Endothelial cell of umbilical vein (primary cell): ENCODE measurements around the gene XDH. TPM values are rescaled to one million over a fixed set of nuclear protein-coding genes. Genes with fewer than 3 reads are reported as not detected.

Experiments used
- BruUV-seq: library from RNA; stranded (reverse); fragments of 400-500 nt; replicated peaks from 2 replicates; lab custom pipeline; 2021; lab: Mats Ljungman, UMichigan
- CTCF ChIA-PET: fragments of 300-600, 350-600 bp; sonication (Branson Sonifier 250); formaldehyde crosslinking; loops from one replicate; lab custom pipeline; 2021; ENCODE audit warnings: antibody characterized with exemption, inconsistent platforms; lab: Charles Lee
- POLR2A ChIA-PET: fragments of 300-600, 350-600 bp; sonication (Branson Sonifier 250); formaldehyde crosslinking; loops from one replicate; lab custom pipeline; 2021; ENCODE audit warnings: antibody characterized with exemption, inconsistent platforms; lab: Charles Lee
- DNase-seq: peaks from one replicate; pipeline ENCODE4 v3.0.0-alpha.2; 2011; ENCODE audit warnings: low read depth, low spot score
- FAIRE-seq: peaks from 2 replicates; lab custom pipeline; 2011; peaks lifted over from hg19 to GRCh38; lab: Jason Lieb, UNC
- H2AFZ ChIP-seq: 2 replicates; pipeline ENCODE4 v1.6.0; 2012; ENCODE audit warnings: low read depth, low read length, control low read depth, inconsistent platforms
- H3K27ac ChIP-seq: 2 replicates; pipeline ENCODE4 v1.5.1; 2011; ENCODE audit warnings: low read depth, mild to moderate bottlenecking, control low read depth, low read length, moderate library complexity; ENCODE audit not compliant: insufficient read depth
- H3K27me3 ChIP-seq, 2 experiments: 2 replicates each; pipeline versions ENCODE4 v1.6.0 to v1.6.1; 2011; ENCODE audit warnings: low read length in 2 of 2, mixed read lengths in 1 of 2; ENCODE audit not compliant: control insufficient read depth in 2 of 2, insufficient read depth in 2 of 2
- H3K36me3 ChIP-seq, 2 experiments: 2 replicates in 1 of 2; 3 replicates in 1 of 2; pipeline ENCODE4 v1.5.1; 2011; ENCODE audit warnings: low read length in 2 of 2, mild to moderate bottlenecking in 1 of 2, moderate library complexity in 1 of 2; ENCODE audit not compliant: control insufficient read depth in 2 of 2, insufficient read depth in 2 of 2; ENCODE audit errors: extremely low read depth in 1 of 2
- H3K4me1 ChIP-seq: 3 replicates; pipeline ENCODE4 v1.5.1; 2011; ENCODE audit warnings: mild to moderate bottlenecking, low read length; ENCODE audit not compliant: control insufficient read depth, insufficient read depth; ENCODE audit errors: extremely low read depth
- H3K4me2 ChIP-seq: 2 replicates; pipeline ENCODE4 v1.6.1; 2011; ENCODE audit warnings: low read length, control low read depth, mixed read lengths; ENCODE audit not compliant: insufficient read depth
- H3K4me3 ChIP-seq, 3 experiments: fragments of 200-600 bp in 1 of 3; sonication (generic), shearing (Covaris generic) in 1 of 3; replicated peaks in 1 of 3; 2 replicates each; pipeline ENCODE4 v1.5.1; 2011 to 2016; ENCODE audit warnings: control low read depth in 3 of 3, low read length in 3 of 3, mild to moderate bottlenecking in 2 of 3, inconsistent platforms in 1 of 3, low read depth in 1 of 3, moderate library complexity in 1 of 3; ENCODE audit not compliant: insufficient read depth in 1 of 3
- H3K79me2 ChIP-seq: 2 replicates; pipeline ENCODE4 v1.6.0; 2012; ENCODE audit warnings: low read length, inconsistent platforms; ENCODE audit not compliant: control insufficient read depth, insufficient read depth
- H3K9ac ChIP-seq: replicated peaks from 2 replicates; pipeline ENCODE3; 2011; ENCODE audit warnings: low read length, control low read depth; ENCODE audit not compliant: insufficient read depth; ENCODE audit errors: extremely low read depth
- H3K9me1 ChIP-seq: replicated peaks from 3 replicates; pipeline ENCODE4 v1.6.0; 2011; ENCODE audit warnings: mild to moderate bottlenecking, low read length; ENCODE audit not compliant: control insufficient read depth, insufficient read depth; ENCODE audit errors: extremely low read depth
- H3K9me3 ChIP-seq: replicated peaks from 2 replicates; pipeline ENCODE4 v1.5.1; 2012; ENCODE audit warnings: low read length, inconsistent platforms; ENCODE audit not compliant: control insufficient read depth, insufficient read depth
- H4K20me1 ChIP-seq: replicated peaks from 2 replicates; pipeline ENCODE3; 2011; ENCODE audit warnings: mild to moderate bottlenecking, low read length; ENCODE audit not compliant: control insufficient read depth, insufficient read depth; ENCODE audit errors: extremely low read depth
- EZH2 ChIP-seq: IDR thresholded peaks from 2 replicates; pipeline ENCODE4 v1.6.1; 2012; ENCODE audit warnings: borderline replicate concordance, low read depth, mild to moderate bottlenecking, moderate library complexity, low read length, inconsistent platforms; ENCODE audit not compliant: severe bottlenecking
- FOS ChIP-seq: IDR thresholded peaks from 2 replicates; pipeline ENCODE4 v1.6.1; 2011; ENCODE audit warnings: mild to moderate bottlenecking, low read length, moderate library complexity, borderline replicate concordance; ENCODE audit not compliant: insufficient read depth
- GATA2 ChIP-seq: IDR thresholded peaks from 2 replicates; pipeline ENCODE4 v1.7.0; 2011; ENCODE audit warnings: low read depth, mild to moderate bottlenecking, moderate library complexity, mixed read lengths, low read length; ENCODE audit not compliant: insufficient read length, insufficient read depth
- MYC ChIP-seq: IDR thresholded peaks from one replicate; pipeline ENCODE4 v1.6.1; 2011; ENCODE audit warnings: mild to moderate bottlenecking, low read depth, low read length
- POLR2A ChIP-seq: IDR thresholded peaks from 2 replicates; pipeline ENCODE4 v1.6.1; 2012; ENCODE audit warnings: low read depth, mild to moderate bottlenecking, control low read depth, low read length
- POLR2AphosphoS5 ChIP-seq: IDR thresholded peaks from 2 replicates; pipeline ENCODE4 v1.6.1; 2012; ENCODE audit warnings: low read depth, mild to moderate bottlenecking, control low read depth, low read length, moderate library complexity; ENCODE audit not compliant: insufficient read depth
- dilution Hi-C: fragments of 300-500 bp; cut with MboI; formaldehyde crosslinking; loops from one replicate; pipeline ENCODE4 v1.15.0; 2019; ENCODE audit warnings: low sequenced_read_pairs; ENCODE audit not compliant: extremely low pct_ligation_motif_present
- intact Hi-C: fragments of 100-400 bp; cut with micrococcal nuclease; formaldehyde crosslinking; loops from one replicate; pipeline ENCODE4 v1.10.0; 2022
- polyA plus RNA-seq, 4 experiments: library from polyadenylated mRNA; depleted of rRNA in 3 of 4; stranded (reverse) in 3 of 4; unstranded in 1 of 4; fragments of >200 nt; gene quantifications; 2 replicates each; pipeline versions ENCODE4 v1.2.1 to v1.2.3, GENCODE V29; 2011 to 2012; ENCODE audit warnings: missing spikeins in 1 of 4
- total RNA-seq: library from RNA; stranded (reverse); gene quantifications from 2 replicates; pipeline ENCODE4 v1.2.3, GENCODE V29; 2021
- TF ChIP-seq, protein P1 (sequence below): IDR thresholded peaks from 2 replicates; pipeline ENCODE4 v1.6.1; 2011; ENCODE audit not compliant: insufficient read depth, insufficient read length
- TF ChIP-seq, protein P2 (sequence below), 2 donors: IDR thresholded peaks; 1 replicate in 1 of 2; 2 replicates in 1 of 2; pipeline ENCODE4 v1.5.1; 2011; ENCODE audit warnings: low read length in 2 of 2, mild to moderate bottlenecking in 2 of 2, moderate library complexity in 2 of 2, control low read depth in 1 of 2, inconsistent platforms in 1 of 2, low read depth in 1 of 2; ENCODE audit not compliant: insufficient read depth in 1 of 2; ENCODE audit errors: extremely low read depth in 1 of 2

XDH gene
- total and polyA plus RNA-seq, 2 donors (not counting 3 experiments of a cell fraction or from before 2014, with no cell fraction given), result not detected

DNA sequence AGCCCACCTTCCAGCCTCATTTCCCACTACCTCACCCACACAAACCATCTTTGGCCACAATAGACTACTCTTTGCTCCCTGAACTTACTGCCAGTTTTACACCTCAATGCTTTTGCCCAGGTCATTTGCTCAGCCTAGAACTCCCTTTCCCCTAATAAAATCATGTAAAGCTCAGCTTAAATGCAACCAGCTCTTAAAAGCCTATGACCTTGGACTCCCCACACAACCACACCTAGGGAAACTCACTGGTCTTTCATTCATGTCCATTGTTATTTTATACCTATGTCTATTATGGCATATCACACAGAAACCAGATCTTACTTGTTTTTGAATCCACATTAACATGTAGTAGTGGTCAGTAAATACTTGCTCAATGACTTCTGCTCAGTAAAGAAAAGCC, 14.5 kb upstream of the XDH start:
- TF ChIP-seq MYC, result no peak
- TF ChIP-seq, protein P1, sequence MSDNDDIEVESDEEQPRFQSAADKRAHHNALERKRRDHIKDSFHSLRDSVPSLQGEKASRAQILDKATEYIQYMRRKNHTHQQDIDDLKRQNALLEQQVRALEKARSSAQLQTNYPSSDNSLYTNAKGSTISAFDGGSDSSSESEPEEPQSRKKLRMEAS, result no peak
- TF ChIP-seq GATA2, result no peak
- no peak for TF ChIP-seq EZH2
- TF ChIP-seq, protein P2, sequence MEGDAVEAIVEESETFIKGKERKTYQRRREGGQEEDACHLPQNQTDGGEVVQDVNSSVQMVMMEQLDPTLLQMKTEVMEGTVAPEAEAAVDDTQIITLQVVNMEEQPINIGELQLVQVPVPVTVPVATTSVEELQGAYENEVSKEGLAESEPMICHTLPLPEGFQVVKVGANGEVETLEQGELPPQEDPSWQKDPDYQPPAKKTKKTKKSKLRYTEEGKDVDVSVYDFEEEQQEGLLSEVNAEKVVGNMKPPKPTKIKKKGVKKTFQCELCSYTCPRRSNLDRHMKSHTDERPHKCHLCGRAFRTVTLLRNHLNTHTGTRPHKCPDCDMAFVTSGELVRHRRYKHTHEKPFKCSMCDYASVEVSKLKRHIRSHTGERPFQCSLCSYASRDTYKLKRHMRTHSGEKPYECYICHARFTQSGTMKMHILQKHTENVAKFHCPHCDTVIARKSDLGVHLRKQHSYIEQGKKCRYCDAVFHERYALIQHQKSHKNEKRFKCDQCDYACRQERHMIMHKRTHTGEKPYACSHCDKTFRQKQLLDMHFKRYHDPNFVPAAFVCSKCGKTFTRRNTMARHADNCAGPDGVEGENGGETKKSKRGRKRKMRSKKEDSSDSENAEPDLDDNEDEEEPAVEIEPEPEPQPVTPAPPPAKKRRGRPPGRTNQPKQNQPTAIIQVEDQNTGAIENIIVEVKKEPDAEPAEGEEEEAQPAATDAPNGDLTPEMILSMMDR (IDR thresholded peaks at IDR 0.05; ENCODE audit: extremely low read depth in 1 of 2, insufficient read depth in 1 of 2, low read depth in 1 of 2, low read length in 2 of 2), result no peak
- no peak for TF ChIP-seq POLR2A
- TF ChIP-seq POLR2AphosphoS5, result no peak
- TF ChIP-seq FOS, result no peak
- Histone ChIP-seq H3K27me3 (no peaks in the 10 kb centered on the region), H3K4me3 (no peak overlapping the region), H3K36me3 (no peaks in the 10 kb centered on the region), H3K27ac (no peak overlapping the region), H3K4me1 (no peaks in the 10 kb centered on the region), H3K9me3 (no peaks in the 10 kb centered on the region), H3K9ac (no peak overlapping the region), H3K79me2 (no peaks in the 10 kb centered on the region), H4K20me1 (no peaks in the 10 kb centered on the region), H3K9me1 (no peaks in the 10 kb centered on the region), H3K4me2 (no peak overlapping the region), H2AFZ (no peak overlapping the region)
- CTCF ChIA-PET, result no interaction called here
- FAIRE-seq (no peak), DNase-seq (no peak)
- intact Hi-C loops, result no loop called here
- no TSS peak for BruUV-seq
- dilution Hi-C loops, result no loop called here
- POLR2A ChIA-PET, result no interaction called here
